GM19463 (cell line): ENCODE data around the gene SFXN1.

Experiments used
- ATAC-seq: cut with Tn5 transposase; IDR thresholded peaks from one replicate; pipeline ENCODE4 v1.9.1; 2021; ENCODE audit warnings: mild to moderate bottlenecking, moderate library complexity; ENCODE audit not compliant: unreplicated experiment

The SFXN1 gene

GRCh38 chr5:175538576-175538975, 60.2 kb downstream of the SFXN1 start:
- ATAC-seq = no peak

- ATAC-seq = no peak
These were observed 61.6 kb downstream of the SFXN1 start for GRCh38 chr5:175539936-175540335.

GRCh38 chr5:175541264-175541663, 62.9 kb downstream of the SFXN1 start:
- no peak for ATAC-seq

- ATAC-seq = no peak
These were observed 64.0 kb downstream of the SFXN1 start for GRCh38 chr5:175542232-175542965.

- no peak for ATAC-seq
These were observed 64.5 kb downstream of the SFXN1 start for GRCh38 chr5:175542966-175543235.

- no peak for ATAC-seq
These were observed 65.8 kb downstream of the SFXN1 start for GRCh38 chr5:175544108-175544511.

- no peak for ATAC-seq
These were observed 66.2 kb downstream of the SFXN1 start for GRCh38 chr5:175544586-175544985.

GRCh38 chr5:175547842-175548241, 69.5 kb downstream of the SFXN1 start:
- ATAC-seq = no peak

GRCh38 chr5:175548626-175549311, 70.4 kb downstream of the SFXN1 start:
- ATAC-seq = no peak

- ATAC-seq = no peak
These were observed 71.9 kb downstream of the SFXN1 start for GRCh38 chr5:175550055-175550805.

GRCh38 chr5:175551266-175551665, 72.9 kb downstream of the SFXN1 start:
- ATAC-seq = no peak

- no peak for ATAC-seq
These were observed 75.9 kb downstream of the SFXN1 start for GRCh38 chr5:175554296-175554695.

GRCh38 chr5:175555168-175555785, 76.9 kb downstream of the SFXN1 start:
- ATAC-seq = no peak

- no peak for ATAC-seq
These were observed 78.4 kb downstream of the SFXN1 start for GRCh38 chr5:175556794-175557193.

GRCh38 chr5:175557778-175558177, 79.4 kb downstream of the SFXN1 start:
- no peak for ATAC-seq

- no peak for ATAC-seq
These were observed 80.6 kb downstream of the SFXN1 start for GRCh38 chr5:175558801-175559480.

GRCh38 chr5:175560011-175560410, 81.7 kb downstream of the SFXN1 start:
- ATAC-seq = no peak

GRCh38 chr5:175561085-175561484, 82.7 kb downstream of the SFXN1 start:
- ATAC-seq = no peak

- no peak for ATAC-seq
These were observed 86.4 kb downstream of the SFXN1 start for GRCh38 chr5:175564716-175565115.

GRCh38 chr5:175566697-175567096, 88.3 kb downstream of the SFXN1 start:
- ATAC-seq = no peak

GRCh38 chr5:175567954-175568353, 89.6 kb downstream of the SFXN1 start:
- ATAC-seq = no peak
